H1 (cell line): ENCODE results near the gene ADGRL3. TPM values are rescaled to one million over a fixed set of nuclear protein-coding genes. Genes with fewer than 3 reads are reported as not detected.

Source experiments
- CTCF ChIA-PET: fragments of 300-600 bp; sonication (Branson Sonifier 250); formaldehyde crosslinking; loops from one replicate; lab custom pipeline; 2021; ENCODE audit not compliant: partially characterized antibody; lab: Charles Lee
- POLR2A ChIA-PET: fragments of 300-600 bp; sonication (Branson Sonifier 250); formaldehyde crosslinking; loops from one replicate; lab custom pipeline; 2021; ENCODE audit warnings: inconsistent platforms; ENCODE audit not compliant: partially characterized antibody; lab: Charles Lee
- DNase-seq, 2 experiments: peaks; one replicate each; pipeline versions ENCODE4 v3.0.0 to v3.0.0-alpha.2; 2010 to 2022; ENCODE audit warnings: low spot score in 2 of 2, low read depth in 1 of 2, mixed read lengths in 1 of 2
- FAIRE-seq: peaks from 2 replicates; lab custom pipeline; 2011; peaks lifted over from hg19 to GRCh38; lab: Jason Lieb, UNC
- H2AFZ ChIP-seq: 2 replicates; pipeline ENCODE4 v1.8.1; 2012; ENCODE audit warnings: low read length, inconsistent platforms
- H2AK5ac ChIP-seq: 2 replicates; pipeline ENCODE4 v1.6.1; 2013; ENCODE audit warnings: low read depth, low read length
- H2BK120ac ChIP-seq: replicated peaks from 2 replicates; pipeline ENCODE3; 2013; ENCODE audit warnings: low read depth, low read length, inconsistent platforms
- H2BK12ac ChIP-seq: 2 replicates; pipeline ENCODE4 v1.6.1; 2013; ENCODE audit warnings: low read depth, low read length
- H2BK15ac ChIP-seq: 2 replicates; pipeline ENCODE4 v1.6.1; 2013; ENCODE audit warnings: low read length
- H2BK20ac ChIP-seq: 2 replicates; pipeline ENCODE4 v1.6.1; 2013; ENCODE audit warnings: low read length
- H2BK5ac ChIP-seq: 2 replicates; pipeline ENCODE4 v1.6.1; 2013; ENCODE audit warnings: low read depth, low read length
- H3K14ac ChIP-seq: 2 replicates; pipeline ENCODE4 v1.6.1; 2013; ENCODE audit warnings: inconsistent platforms; ENCODE audit not compliant: insufficient read length
- H3K18ac ChIP-seq: 2 replicates; pipeline ENCODE4 v1.6.1; 2013; ENCODE audit warnings: low read length; ENCODE audit errors: extremely low read depth
- H3K23ac ChIP-seq: 2 replicates; pipeline ENCODE4 v1.6.1; 2013; ENCODE audit warnings: inconsistent platforms; ENCODE audit not compliant: insufficient read length
- H3K23me2 ChIP-seq: 2 replicates; pipeline ENCODE4 v1.6.1; 2013; ENCODE audit warnings: low read depth, low read length
- H3K27ac ChIP-seq: 2 replicates; pipeline ENCODE4 v1.6.1; 2011; ENCODE audit warnings: low read depth, low read length, inconsistent platforms
- H3K27me3 ChIP-seq, 4 experiments: replicated peaks in 1 of 4; 1 replicate in 1 of 4; 2 replicates in 3 of 4; pipeline versions ENCODE4 v1.6.1 to v1.8.1; 2011 to 2013; ENCODE audit warnings: low read length in 3 of 4, mild to moderate bottlenecking in 3 of 4, inconsistent platforms in 2 of 4, mixed read lengths in 2 of 4, moderate library complexity in 1 of 4; ENCODE audit not compliant: control insufficient read depth in 3 of 4, insufficient read depth in 3 of 4; ENCODE audit errors: extremely low read depth in 1 of 4
- H3K36me3 ChIP-seq, 4 experiments: 2 replicates each; pipeline versions ENCODE4 v1.6.1 to v1.8.1; 2011 to 2013; ENCODE audit warnings: mild to moderate bottlenecking in 4 of 4, low read length in 3 of 4, moderate library complexity in 2 of 4, control low read depth in 1 of 4, inconsistent platforms in 1 of 4; ENCODE audit not compliant: insufficient read depth in 4 of 4, control insufficient read depth in 2 of 4
- H3K4ac ChIP-seq: replicated peaks from 2 replicates; pipeline ENCODE3; 2013; ENCODE audit warnings: low read length, low read depth, mixed read lengths, inconsistent platforms; ENCODE audit not compliant: insufficient read length
- H3K4me1 ChIP-seq, 4 experiments: replicated peaks in 1 of 4; 1 replicate in 1 of 4; 2 replicates in 3 of 4; pipeline versions ENCODE4 v1.6.1 to v1.8.1; 2011 to 2013; ENCODE audit warnings: low read length in 3 of 4, inconsistent platforms in 2 of 4, mixed read lengths in 1 of 4; ENCODE audit not compliant: insufficient read depth in 4 of 4, control insufficient read depth in 3 of 4
- H3K4me2 ChIP-seq, 2 experiments: 2 replicates each; pipeline versions ENCODE4 v1.6.1 to v1.8.1; 2011 to 2013; ENCODE audit warnings: low read depth in 2 of 2, low read length in 2 of 2, control low read depth in 1 of 2, inconsistent platforms in 1 of 2, mild to moderate bottlenecking in 1 of 2; ENCODE audit not compliant: insufficient read depth in 1 of 2
- H3K4me3 ChIP-seq, 4 experiments: fragments of 200-600, 300-600 bp in 1 of 4; sonication (generic), shearing (Covaris generic), sonication (Bioruptor Twin) in 1 of 4; 2 replicates each; pipeline versions ENCODE4 v1.5.1 to v1.8.1; 2011 to 2016; ENCODE audit warnings: low read length in 4 of 4, low read depth in 3 of 4, control low read depth in 2 of 4, inconsistent platforms in 2 of 4, mild to moderate bottlenecking in 2 of 4, mixed read lengths in 1 of 4, moderate library complexity in 1 of 4; ENCODE audit not compliant: insufficient read depth in 2 of 4; ENCODE audit errors: extremely low read depth in 1 of 4
- H3K56ac ChIP-seq: replicated peaks from 2 replicates; pipeline ENCODE3; 2013; ENCODE audit warnings: low read depth, mild to moderate bottlenecking, mixed read lengths, low read length, inconsistent platforms; ENCODE audit not compliant: insufficient read length
- H3K79me1 ChIP-seq: 2 replicates; pipeline ENCODE4 v1.6.1; 2013; ENCODE audit warnings: low read depth, low read length, control low read depth
- H3K79me2 ChIP-seq, 2 experiments: 2 replicates each; pipeline versions ENCODE4 v1.6.1 to v1.8.1; 2012 to 2013; ENCODE audit warnings: low read length in 2 of 2, mild to moderate bottlenecking in 2 of 2, inconsistent platforms in 1 of 2; ENCODE audit not compliant: insufficient read depth in 2 of 2, control insufficient read depth in 1 of 2
- H3K9ac ChIP-seq, 4 experiments: replicated peaks in 1 of 4; 1 replicate in 1 of 4; 2 replicates in 3 of 4; pipeline versions ENCODE4 v1.6.1 to v1.8.1; 2011 to 2013; ENCODE audit warnings: low read depth in 3 of 4, low read length in 3 of 4, control low read depth in 2 of 4, mild to moderate bottlenecking in 2 of 4, moderate library complexity in 2 of 4, inconsistent platforms in 1 of 4; ENCODE audit errors: extremely low read depth in 1 of 4
- H3K9me3 ChIP-seq, 2 experiments: 2 replicates each; pipeline versions ENCODE4 v1.6.1 to v1.8.1; 2012 to 2013; ENCODE audit warnings: mild to moderate bottlenecking in 2 of 2, moderate library complexity in 2 of 2, control low read depth in 1 of 2, inconsistent platforms in 1 of 2, low read depth in 1 of 2, low read length in 1 of 2, mixed read lengths in 1 of 2; ENCODE audit not compliant: insufficient read depth in 2 of 2
- H4K20me1 ChIP-seq, 2 experiments: replicated peaks in 1 of 2; 2 replicates each; pipeline versions ENCODE3 to v1.8.1; 2011 to 2013; ENCODE audit warnings: inconsistent platforms in 2 of 2, low read length in 2 of 2, mild to moderate bottlenecking in 1 of 2; ENCODE audit not compliant: insufficient read depth in 2 of 2, control insufficient read depth in 1 of 2
- H4K5ac ChIP-seq: 2 replicates; pipeline ENCODE4 v1.6.1; 2013; ENCODE audit warnings: low read length, low read depth, mixed read lengths, inconsistent platforms; ENCODE audit not compliant: insufficient read length
- H4K8ac ChIP-seq: 2 replicates; pipeline ENCODE4 v1.8.0; 2013; ENCODE audit warnings: mild to moderate bottlenecking, moderate library complexity, low read length, inconsistent platforms; ENCODE audit not compliant: insufficient read depth; ENCODE audit errors: extremely low read depth
- H4K91ac ChIP-seq: replicated peaks from 2 replicates; pipeline ENCODE3; 2013; ENCODE audit warnings: low read length, mixed read lengths, inconsistent platforms; ENCODE audit not compliant: insufficient read length
- CTBP2 ChIP-seq: IDR thresholded peaks from 2 replicates; pipeline ENCODE4 v1.7.0; 2011; ENCODE audit warnings: borderline replicate concordance, mild to moderate bottlenecking, moderate library complexity, mixed read lengths, low read length; ENCODE audit not compliant: insufficient read depth, insufficient read length
- EP300 ChIP-seq, 2 experiments: IDR thresholded peaks; 1 replicate in 1 of 2; 2 replicates in 1 of 2; pipeline ENCODE4 v1.6.1; 2011 to 2012; ENCODE audit warnings: low read depth in 2 of 2, low read length in 2 of 2, mild to moderate bottlenecking in 2 of 2, borderline replicate concordance in 1 of 2, inconsistent platforms in 1 of 2, moderate library complexity in 1 of 2
- EZH2 ChIP-seq: fragments of 200-600 bp; sonication (generic); IDR thresholded peaks from 2 replicates; pipeline ENCODE4 v1.7.1; 2012; ENCODE audit warnings: low read depth, mild to moderate bottlenecking, moderate library complexity, low read length, inconsistent platforms; ENCODE audit not compliant: severe bottlenecking
- JUN ChIP-seq: IDR thresholded peaks from 2 replicates; pipeline ENCODE4 v1.6.1; 2011; ENCODE audit warnings: low read depth, mild to moderate bottlenecking, improper control_type of control experiment, low read length
- KDM1A ChIP-seq: fragments of 200-600, 300-600 bp; sonication (generic); IDR thresholded peaks from 2 replicates; pipeline ENCODE4 v1.7.1; 2016; ENCODE audit warnings: mild to moderate bottlenecking, low read length, borderline replicate concordance
- MAFK ChIP-seq: IDR thresholded peaks from 2 replicates; pipeline ENCODE4 v1.6.1; 2012; ENCODE audit warnings: low read depth, mild to moderate bottlenecking, improper control_type of control experiment, low read length
- NANOG ChIP-seq: IDR thresholded peaks from 2 replicates; pipeline ENCODE4 v1.6.1; 2011; ENCODE audit warnings: low read length, low read depth, mild to moderate bottlenecking, inconsistent platforms; ENCODE audit not compliant: insufficient read depth, poor library complexity, severe bottlenecking
- RFX5 ChIP-seq: IDR thresholded peaks from 2 replicates; pipeline ENCODE4 v1.6.1; 2011; ENCODE audit warnings: low read depth, low read length, improper control_type of control experiment, borderline replicate concordance
- RNF2 ChIP-seq: fragments of 200-900, 300-1000 bp; sonication (generic); IDR thresholded peaks from 2 replicates; pipeline ENCODE4 v1.7.1; 2016; ENCODE audit warnings: borderline replicate concordance, low read depth, mild to moderate bottlenecking, antibody characterized with exemption, low read length; ENCODE audit not compliant: poor library complexity, severe bottlenecking; ENCODE audit errors: missing control alignments
- SIN3A ChIP-seq, 2 experiments: IDR thresholded peaks in 1 of 2; conservative IDR thresholded peaks in 1 of 2; 2 replicates each; pipeline ENCODE4 v1.6.1; 2011 to 2012; ENCODE audit warnings: low read length in 2 of 2, improper control_type of control experiment in 1 of 2, low read depth in 1 of 2, mild to moderate bottlenecking in 1 of 2
- SIRT6 ChIP-seq: IDR thresholded peaks from one replicate; pipeline ENCODE4 v1.7.1; 2012; ENCODE audit warnings: low read length, inconsistent platforms
- SP2 ChIP-seq: IDR thresholded peaks from 2 replicates; pipeline ENCODE4 v1.6.1; 2012; ENCODE audit warnings: mild to moderate bottlenecking, low read length, inconsistent platforms
- TEAD4 ChIP-seq: IDR thresholded peaks from 2 replicates; pipeline ENCODE4 v1.6.1; 2012; ENCODE audit warnings: low read depth, low read length, inconsistent platforms, mixed read lengths
- WGBS, 2 experiments: shearing (Covaris generic) in 1 of 2; methylation state at CpG; one replicate each; pipeline versions ENCODE4 v1.1.6 to v1.1.7; 2013 to 2015; ENCODE audit warnings: low lambda C conversion rate in 2 of 2, mixed read lengths in 2 of 2, inconsistent platforms in 1 of 2, low coverage in 1 of 2, missing lambda C conversion rate in 1 of 2; ENCODE audit not compliant: insufficient replicate concordance in 2 of 2, insufficient coverage in 1 of 2, insufficient read length in 1 of 2; ENCODE audit errors: extremely low coverage in 1 of 2, missing lambda C conversion rate in 1 of 2; 5-methylcytosine and 5-hydroxymethylcytosine counted together
- polyA plus RNA-seq, 7 experiments: library from polyadenylated mRNA; depleted of rRNA in 3 of 7; stranded (reverse) in 5 of 7; unstranded in 2 of 7; fragments of >200 nt in 5 of 7; fragments of 200-250 nt in 2 of 7; gene quantifications; 1 replicate in 5 of 7; 2 replicates in 1 of 7; 4 replicates in 1 of 7; pipeline versions ENCODE4 v1.2.1 to v1.2.3, GENCODE V29; 2011 to 2013; ENCODE audit warnings: missing spikeins in 2 of 7, mixed read lengths in 2 of 7
- total RNA-seq: library from RNA; stranded (reverse); fragmentation: NEBNext Ultra II Directional; extraction: Animal tissue kit (Norgen Biotek cat#: 25700); gene quantifications from 2 replicates; pipeline ENCODE4 v1.2.1, GENCODE V29; 2021

ADGRL3 gene
- total and polyA plus RNA-seq, 2 of the 8 experiments (the other 6 are each of a cell fraction or from before 2014, with no cell fraction given): 6.6 to 13.0 TPM

GRCh38 chr4:61896634-61897033 is 696.5 kb downstream of the ADGRL3 start:
- no peak overlapping the region for H2BK120ac ChIP-seq
- H4K8ac ChIP-seq: no peak overlapping the region
- H3K36me3 ChIP-seq: no peaks in the 10 kb centered on the region
- H3K9ac ChIP-seq: no peak overlapping the region
- H3K4me2 ChIP-seq: no peak overlapping the region
- no peak for FAIRE-seq
- H2BK12ac ChIP-seq: no peak overlapping the region
- H2AFZ ChIP-seq: no peak overlapping the region
- H2AK5ac ChIP-seq: no peak overlapping the region
- no peak overlapping the region for H3K4me3 ChIP-seq
- no peaks in the 10 kb centered on the region; a peak in 1 of 4 replicates for H3K9me3 ChIP-seq
- H3K79me2 ChIP-seq: no peaks in the 10 kb centered on the region
- H3K27me3 ChIP-seq: no peaks in the 10 kb centered on the region
- POLR2A ChIA-PET: no interaction called here
- no peak overlapping the region for H4K5ac ChIP-seq
- H2BK15ac ChIP-seq: no peak overlapping the region
- H3K23ac ChIP-seq: no peak overlapping the region
- H3K4me1 ChIP-seq: no peaks in the 10 kb centered on the region
- no peak overlapping the region for H3K27ac ChIP-seq
- DNase-seq: no peak
- no peaks in the 10 kb centered on the region for H4K20me1 ChIP-seq
- H3K56ac ChIP-seq: no peak overlapping the region
- no peak overlapping the region for H3K18ac ChIP-seq
- H3K4ac ChIP-seq: no peak overlapping the region
- H4K91ac ChIP-seq: no peak overlapping the region
- no peak overlapping the region for H3K14ac ChIP-seq
- no peaks in the 10 kb centered on the region for H3K79me1 ChIP-seq
- CTCF ChIA-PET: interaction anchor here (1.6 kb wide), 1 partner anchor 59 kb away, joined by 3 read pairs; no protein-coding TSS in a partner anchor
- H2BK20ac ChIP-seq: no peak overlapping the region
- no peaks in the 10 kb centered on the region for H3K23me2 ChIP-seq
- WGBS, 2 experiments: 91% methylated on average over 2 of the region's 2 CpGs; no CpG with 5 or more reads in 1 of the 2 experiments
- H2BK5ac ChIP-seq: no peak overlapping the region
- no peak for TF ChIP-seq NANOG
- no peak for TF ChIP-seq TEAD4
- TF ChIP-seq KDM1A: no peak
- TF ChIP-seq SIRT6: no peak
- no peak for TF ChIP-seq MAFK
- no peak for TF ChIP-seq CTBP2
- TF ChIP-seq SIN3A (conservative IDR thresholded peaks at IDR 0.05 in 1 of 2, IDR thresholded peaks at IDR 0.05 in 1 of 2; ENCODE audit: low read depth in 1 of 2, low read length in 2 of 2): no peak
- TF ChIP-seq SP2: no peak
- no peak for TF ChIP-seq EZH2
- TF ChIP-seq JUN: no peak
- TF ChIP-seq RNF2: no peak
- no peak for TF ChIP-seq RFX5
- TF ChIP-seq EP300 (IDR thresholded peaks at IDR 0.05; ENCODE audit: borderline replicate concordance in 1 of 2, low read depth in 2 of 2, low read length in 2 of 2): no peak
